ENCODE measurements around the gene SYT1. TPM values are rescaled to one million over a fixed set of nuclear protein-coding genes. Genes with fewer than 3 reads are reported as not detected.

Gene SYT1
- total and polyA plus RNA-seq, 2 of the 8 experiments (the other 6 are each of a cell fraction or from before 2014, with no cell fraction given) = 11.0 to 34.6 TPM

- no peaks in the 10 kb centered on the region for H3K27me3 ChIP-seq (replicated peaks in 1 of 4; ENCODE audit: control insufficient read depth in 3 of 4, extremely low read depth in 1 of 4, insufficient read depth in 3 of 4, low read length in 3 of 4)
- no peak overlapping the region for H2BK120ac ChIP-seq (replicated peaks; ENCODE audit: low read depth, low read length)
- H2AFZ ChIP-seq (ENCODE audit: low read length) = no peak overlapping the region
- no peak overlapping the region for H3K14ac ChIP-seq (ENCODE audit: insufficient read length)
- H2BK12ac ChIP-seq (ENCODE audit: low read depth, low read length) = no peak overlapping the region
- 96% methylated on average over 5 of the region's 5 CpGs; no CpG with 5 or more reads in 1 of the 2 experiments for WGBS, 2 experiments (ENCODE audit: extremely low coverage in 1 of 2, insufficient coverage in 1 of 2, insufficient read length in 1 of 2, insufficient replicate concordance in 2 of 2, low coverage in 1 of 2, low lambda C conversion rate in 2 of 2, missing lambda C conversion rate in 1 of 2)
- no peak overlapping the region for H3K4me2 ChIP-seq (ENCODE audit: insufficient read depth in 1 of 2, low read depth in 2 of 2, low read length in 2 of 2)
- DNase-seq (ENCODE audit: low read depth in 1 of 2, low spot score in 2 of 2) = no peak
- FAIRE-seq = no peak
- H3K9me3 ChIP-seq (ENCODE audit: insufficient read depth in 2 of 2, low read depth in 1 of 2, low read length in 1 of 2) = no peaks in the 10 kb centered on the region
- H3K23ac ChIP-seq (ENCODE audit: insufficient read length) = no peak overlapping the region
- H4K20me1 ChIP-seq (replicated peaks in 1 of 2; ENCODE audit: control insufficient read depth in 1 of 2, insufficient read depth in 2 of 2, low read length in 2 of 2) = no peaks in the 10 kb centered on the region
- H3K4me3 ChIP-seq (ENCODE audit: extremely low read depth in 1 of 4, insufficient read depth in 2 of 4, low read depth in 3 of 4, low read length in 4 of 4) = no peak overlapping the region
- no peak overlapping the region for H3K18ac ChIP-seq (ENCODE audit: extremely low read depth, low read length)
- H3K4ac ChIP-seq (replicated peaks; ENCODE audit: insufficient read length, low read depth, low read length) = no peak overlapping the region
- POLR2A ChIA-PET (ENCODE audit: partially characterized antibody) = no interaction called here
- no peak overlapping the region for H4K91ac ChIP-seq (replicated peaks; ENCODE audit: insufficient read length, low read length)
- H4K5ac ChIP-seq (ENCODE audit: insufficient read length, low read depth, low read length) = no peak overlapping the region
- H3K27ac ChIP-seq (ENCODE audit: low read depth, low read length) = no peak overlapping the region
- H2BK15ac ChIP-seq (ENCODE audit: low read length) = no peak overlapping the region
- H3K56ac ChIP-seq (replicated peaks; ENCODE audit: insufficient read length, low read depth, low read length) = no peak overlapping the region
- no peaks in the 10 kb centered on the region for H3K79me1 ChIP-seq (ENCODE audit: low read depth, low read length)
- no peaks in the 10 kb centered on the region for H3K79me2 ChIP-seq (ENCODE audit: control insufficient read depth in 1 of 2, insufficient read depth in 2 of 2, low read length in 2 of 2)
- no peaks in the 10 kb centered on the region for H3K36me3 ChIP-seq (ENCODE audit: control insufficient read depth in 2 of 4, insufficient read depth in 4 of 4, low read length in 3 of 4)
- no peak overlapping the region for H4K8ac ChIP-seq (ENCODE audit: extremely low read depth, insufficient read depth, low read length)
- no peak overlapping the region for H2AK5ac ChIP-seq (ENCODE audit: low read depth, low read length)
- no peaks in the 10 kb centered on the region; the same call in 1 of the 2 replicates for H3K23me2 ChIP-seq (ENCODE audit: low read depth, low read length)
- peaks cover 0 to 2% (median 0%) of the 10 kb centered on the region in 4 experiments; a peak in 3 of 7 replicates for H3K4me1 ChIP-seq (replicated peaks in 1 of 4; ENCODE audit: control insufficient read depth in 3 of 4, insufficient read depth in 4 of 4, low read length in 3 of 4)
- no peak overlapping the region for H2BK5ac ChIP-seq (ENCODE audit: low read depth, low read length)
- no peak overlapping the region for H2BK20ac ChIP-seq (ENCODE audit: low read length)
- CTCF ChIA-PET (ENCODE audit: partially characterized antibody) = interaction anchor here (0.6 to 0.8 kb wide), 2 partner anchors 12 to 18 kb away, joined by 3 to 4 read pairs; no protein-coding TSS in a partner anchor
- H3K9ac ChIP-seq (replicated peaks in 1 of 4; ENCODE audit: extremely low read depth in 1 of 4, low read depth in 3 of 4, low read length in 3 of 4) = no peak overlapping the region
- no peak for TF ChIP-seq EGR1 (IDR thresholded peaks at IDR 0.05; ENCODE audit: borderline replicate concordance, low read depth, low read length)
- TF ChIP-seq TAF7 (optimal IDR thresholded peaks at IDR 0.05; ENCODE audit: borderline replicate concordance, low read depth, low read length) = no peak
- TF ChIP-seq USF2 (IDR thresholded peaks at IDR 0.05; ENCODE audit: low read length) = no peak
- TF ChIP-seq POU5F1 (IDR thresholded peaks at IDR 0.05; ENCODE audit: low read depth, low read length) = no peak
- TF ChIP-seq KDM1A (IDR thresholded peaks at IDR 0.05; ENCODE audit: borderline replicate concordance, low read length) = no peak
- TF ChIP-seq NRF1 (IDR thresholded peaks at IDR 0.05; ENCODE audit: low read depth, low read length) = no peak
- no peak for TF ChIP-seq ATF2 (IDR thresholded peaks at IDR 0.05; ENCODE audit: low read length)
- no peak for TF ChIP-seq MAX (IDR thresholded peaks at IDR 0.05)
- no peak for TF ChIP-seq POLR2A (IDR thresholded peaks at IDR 0.05; ENCODE audit: control extremely low read depth in 1 of 2, low read depth in 2 of 2, low read length in 2 of 2)
- TF ChIP-seq ATF3 (IDR thresholded peaks at IDR 0.05; ENCODE audit: insufficient read depth, low read depth, low read length) = no peak
These were observed 473.2 kb downstream of the SYT1 start for GRCh38 chr12:79337662-79338290.

All from H1 (cell line).